Ureter (tissue), 1 donor: Measurements from ENCODE around the gene PA2G4. TPM values are rescaled to one million over a fixed set of nuclear protein-coding genes. Genes with fewer than 3 reads are reported as not detected.
A peak's percentile ranks its signal among the peaks of the same experiment; 100 is the strongest.
"Not testable (repeated sequence)": the region's sequence is repeated elsewhere in the genome, so short reads cannot be mapped to it uniquely, and the experiment has no call there.

Experiments used
- DNase-seq: peaks from one replicate; pipeline ENCODE4 v3.0.0-alpha.2; 2020; ENCODE audit warnings: low spot score
- total RNA-seq: library from RNA; stranded (reverse); gene quantifications from one replicate; pipeline ENCODE4 v1.2.4, GENCODE V29; 2023
- donor health status: DM: yes; HTN: yes; CAD: no.

Gene PA2G4
- total RNA-seq, 1 donor from 2014 or later = 139 TPM

DNA sequence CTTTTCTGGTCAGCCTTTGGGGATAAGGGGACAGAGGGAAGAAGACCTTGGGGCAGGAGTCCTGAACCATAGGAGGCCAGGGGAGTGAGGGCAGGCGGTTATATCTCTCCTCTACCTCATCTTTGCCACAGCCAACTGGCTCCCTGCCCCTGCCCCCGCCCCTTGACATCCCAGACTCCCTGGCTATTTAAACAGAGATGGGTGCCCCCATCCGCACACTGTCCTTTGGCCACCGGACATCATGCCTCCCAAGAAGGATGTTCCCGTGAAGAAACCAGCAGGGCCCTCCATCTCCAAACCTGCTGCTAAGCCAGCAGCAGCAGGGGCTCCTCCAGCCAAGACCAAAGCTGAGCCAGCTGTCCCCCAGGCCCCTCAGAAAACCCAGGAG lies 49.3 kb downstream of the PA2G4 start:
- DNase-seq = no peak

- DNase-seq = no peak
These were observed 50.0 kb downstream of the PA2G4 start for GRCh38 chr12:56154246-56154771.

DNA sequence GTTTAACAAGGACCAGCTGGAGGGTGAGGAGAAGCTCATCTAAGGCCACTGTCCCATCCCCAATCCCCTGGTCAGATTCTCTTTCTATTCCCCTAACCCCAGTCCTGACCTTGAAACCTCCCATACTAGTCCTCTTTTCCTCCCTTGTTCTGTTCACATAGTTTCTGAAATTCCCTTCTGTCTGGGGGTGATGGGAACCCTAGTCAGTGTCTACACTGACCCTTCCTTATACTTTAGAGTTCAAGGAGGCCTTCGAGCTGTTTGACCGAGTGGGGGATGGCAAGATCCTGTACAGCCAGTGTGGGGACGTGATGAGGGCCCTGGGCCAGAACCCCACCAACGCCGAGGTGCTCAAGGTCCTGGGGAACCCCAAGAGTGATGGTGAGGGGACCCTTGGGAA lies 50.5 kb downstream of the PA2G4 start:
- no peak for DNase-seq

- DNase-seq = no peak
These were observed 51.0 kb downstream of the PA2G4 start for GRCh38 chr12:56155256-56155845.

GRCh38 chr12:56156464-56157200 lies 52.3 kb downstream of the PA2G4 start:
- DNase-seq = not testable (repeated sequence)

GRCh38 chr12:56157201-56158028 lies 53.1 kb downstream of the PA2G4 start:
- DNase-seq = peak; percentile 87

GRCh38 chr12:56158029-56158925 lies 53.9 kb downstream of the PA2G4 start, which contains the start of gene MYL6:
Gene MYL6, plus strand, starts transcription at chr12:56158359. Its CDS starts 43 bp downstream, at chr12:56158402.
- peak; percentile 98 for DNase-seq

DNA sequence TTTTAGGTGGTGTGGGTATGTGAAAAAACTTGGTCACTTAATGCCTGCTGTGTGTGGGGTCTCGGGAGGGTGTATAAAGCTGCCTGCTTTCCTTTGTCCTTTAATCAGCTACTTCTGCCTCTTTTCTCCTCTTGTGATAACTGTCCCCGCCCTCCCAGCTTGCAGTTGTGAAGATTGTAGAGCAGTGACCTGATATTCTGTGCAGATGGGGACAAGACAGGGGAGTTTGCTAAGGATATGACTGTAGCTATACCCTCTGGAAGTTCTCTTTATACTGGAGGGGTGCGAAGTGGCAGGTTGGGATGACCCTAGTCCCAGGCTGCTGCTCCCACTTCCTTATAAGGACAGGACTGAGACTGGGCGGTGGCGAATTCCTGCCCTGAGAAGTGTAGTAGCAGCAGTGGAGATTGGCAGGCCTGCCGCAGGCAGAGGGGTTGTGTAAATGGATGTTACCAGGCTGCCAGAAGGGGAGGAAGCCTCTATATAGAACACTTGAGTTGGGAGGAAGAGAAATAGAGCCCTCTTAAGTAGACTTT lies 54.6 kb downstream of the PA2G4 start:
- peak; percentile 89 for DNase-seq

GRCh38 chr12:56159482-56160192 lies 55.3 kb downstream of the PA2G4 start:
- DNase-seq = no peak

DNA sequence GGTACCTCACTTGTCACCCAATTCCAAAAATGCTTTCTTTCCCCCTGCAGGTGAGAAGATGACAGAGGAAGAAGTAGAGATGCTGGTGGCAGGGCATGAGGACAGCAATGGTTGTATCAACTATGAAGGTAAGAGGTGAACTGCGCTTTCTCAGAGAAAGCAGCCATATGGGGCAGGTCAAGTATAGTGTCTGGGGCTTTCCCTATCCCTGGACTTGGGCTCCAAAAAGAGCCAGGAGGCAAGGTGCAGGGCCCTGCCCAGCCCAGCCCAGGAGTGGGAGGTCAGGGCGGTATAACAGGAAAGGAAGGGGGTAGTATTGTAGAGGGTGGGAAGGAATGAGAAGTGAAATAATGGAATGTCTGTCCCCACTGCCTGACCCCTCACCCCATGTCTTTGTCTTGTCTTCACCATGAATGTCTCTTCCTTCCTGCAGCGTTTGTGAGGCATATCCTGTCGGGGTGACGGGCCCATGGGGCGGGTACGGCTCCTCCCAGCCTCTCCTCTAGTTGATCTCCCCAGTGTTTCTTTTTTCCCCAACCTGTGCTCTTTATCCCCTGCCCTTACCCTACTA lies 55.9 kb downstream of the PA2G4 start:
- no peak for DNase-seq

- no peak for DNase-seq
These were observed 56.7 kb downstream of the PA2G4 start for GRCh38 chr12:56160894-56161689.

- no peak for DNase-seq
These were observed 57.5 kb downstream of the PA2G4 start for GRCh38 chr12:56161690-56162351.

- DNase-seq = no peak
These were observed 58.3 kb downstream of the PA2G4 start for GRCh38 chr12:56162468-56163290.
